Stimulated activated CD8-positive, alpha-beta memory T cell treated with anti-CD3 and anti-CD28 coated beads, Interleukin-2, amount 100 ng/mL, for 48 hours (primary cell): ENCODE data around the gene PCCA.
"Not testable (repeated sequence)": the region's sequence is repeated elsewhere in the genome, so short reads cannot be mapped to it uniquely, and the experiment has no call there.

ENCODE experiments used
- DNase-seq, 2 donors: peaks; one replicate each; pipeline ENCODE4 v3.0.0-alpha.2; 2020; ENCODE audit warnings: low read depth in 2 of 2

Gene PCCA

GRCh38 chr13:100139817-100140216 lies 50.9 kb downstream of the PCCA start:
- DNase-seq: no peak

GRCh38 chr13:100140441-100140840 lies 51.5 kb downstream of the PCCA start:
- no peak for DNase-seq

- DNase-seq: not testable (repeated sequence)
These were observed 52.6 kb downstream of the PCCA start for GRCh38 chr13:100141461-100141961.

GRCh38 chr13:100146534-100146933 lies 57.6 kb downstream of the PCCA start:
- no peak for DNase-seq

GRCh38 chr13:100147825-100148224 lies 58.9 kb downstream of the PCCA start:
- no peak for DNase-seq

- no peak for DNase-seq
These were observed 59.5 kb downstream of the PCCA start for GRCh38 chr13:100148422-100148821.

GRCh38 chr13:100149389-100149788 lies 60.5 kb downstream of the PCCA start:
- DNase-seq: no peak

GRCh38 chr13:100150711-100151110 lies 61.8 kb downstream of the PCCA start:
- not testable (repeated sequence) for DNase-seq

- no peak for DNase-seq
These were observed 66.0 kb downstream of the PCCA start for GRCh38 chr13:100154842-100155416.

GRCh38 chr13:100156788-100157187 lies 67.9 kb downstream of the PCCA start:
- no peak for DNase-seq

GRCh38 chr13:100158569-100158968 lies 69.7 kb downstream of the PCCA start:
- DNase-seq: no peak

GRCh38 chr13:100159584-100159983 lies 70.7 kb downstream of the PCCA start:
- no peak for DNase-seq

- no peak for DNase-seq
These were observed 71.6 kb downstream of the PCCA start for GRCh38 chr13:100160450-100160849.

- no peak for DNase-seq
These were observed 74.5 kb downstream of the PCCA start for GRCh38 chr13:100163375-100163774.

- DNase-seq: no peak
These were observed 84.3 kb downstream of the PCCA start for GRCh38 chr13:100173203-100173602.

GRCh38 chr13:100174455-100174854 lies 85.6 kb downstream of the PCCA start:
- not testable (repeated sequence) for DNase-seq

- DNase-seq: no peak
These were observed 86.3 kb downstream of the PCCA start for GRCh38 chr13:100175078-100175802.

GRCh38 chr13:100175803-100176182 lies 86.9 kb downstream of the PCCA start:
- DNase-seq: no peak

GRCh38 chr13:100176801-100177400 lies 88.0 kb downstream of the PCCA start:
- DNase-seq: no peak

- no peak for DNase-seq
These were observed 89.4 kb downstream of the PCCA start for GRCh38 chr13:100178309-100178708.

- DNase-seq: no peak
These were observed 90.4 kb downstream of the PCCA start for GRCh38 chr13:100179276-100179675.

- DNase-seq: no peak
These were observed 94.1 kb downstream of the PCCA start for GRCh38 chr13:100182900-100183490.

GRCh38 chr13:100184095-100184494 lies 95.2 kb downstream of the PCCA start:
- no peak for DNase-seq
